HuH-7 (cell line): ENCODE measurements around the gene RHBDD1.

Experiments used
- DNase-seq: peaks from one replicate; pipeline ENCODE4 v3.0.0; 2011; ENCODE audit warnings: low spot score

The RHBDD1 gene

GRCh38 chr2:226835796-226836547 lies at the start of gene RHBDD1:
TSS of gene RHBDD1 (plus strand) at chr2:226836054. CDS start at chr2:226864694, 28,640 bp downstream.
- peak; percentile 85 for DNase-seq

- DNase-seq, result no peak
Observed at GRCh38 chr2:226788064-226788463, 47.8 kb upstream of the RHBDD1 start.

- DNase-seq, result no peak
Observed at GRCh38 chr2:226788881-226789490, 46.9 kb upstream of the RHBDD1 start.

- DNase-seq, result no peak
Observed at GRCh38 chr2:226790011-226790410, 45.8 kb upstream of the RHBDD1 start.

GRCh38 chr2:226790431-226790830 lies 45.4 kb upstream of the RHBDD1 start:
- no peak for DNase-seq

GRCh38 chr2:226791056-226791486 lies 44.8 kb upstream of the RHBDD1 start:
- DNase-seq, result no peak

- peak; percentile 84 for DNase-seq
Observed at GRCh38 chr2:226791487-226792081, 44.3 kb upstream of the RHBDD1 start.

GRCh38 chr2:226792155-226792881 lies 43.5 kb upstream of the RHBDD1 start:
- no peak for DNase-seq

- DNase-seq, result no peak
Observed at GRCh38 chr2:226793646-226794045, 42.2 kb upstream of the RHBDD1 start.

GRCh38 chr2:226794196-226794661 lies 41.6 kb upstream of the RHBDD1 start:
- no peak for DNase-seq

GRCh38 chr2:226794751-226795171 lies 41.1 kb upstream of the RHBDD1 start:
- DNase-seq, result no peak

GRCh38 chr2:226795281-226796011 lies 40.4 kb upstream of the RHBDD1 start:
- DNase-seq, result no peak

- no peak for DNase-seq
Observed at GRCh38 chr2:226796012-226796839, 39.6 kb upstream of the RHBDD1 start.

GRCh38 chr2:226796840-226797288 lies 39.0 kb upstream of the RHBDD1 start:
- DNase-seq, result no peak

GRCh38 chr2:226797289-226797988 lies 38.4 kb upstream of the RHBDD1 start:
- no peak for DNase-seq

GRCh38 chr2:226797989-226798421 lies 37.8 kb upstream of the RHBDD1 start:
- DNase-seq, result no peak

GRCh38 chr2:226798422-226799210 lies 37.2 kb upstream of the RHBDD1 start:
- no peak for DNase-seq

GRCh38 chr2:226799211-226799975 lies 36.5 kb upstream of the RHBDD1 start, which contains the start of gene IRS1:
TSS of gene IRS1 (minus strand) at chr2:226799820. CDS start at chr2:226798738, 1,082 bp downstream.
- peak; percentile 76 for DNase-seq
